Cerebellar nuclear complex (tissue), 1 donor: ENCODE results near the gene CCDC92.
"Not testable (repeated sequence)": the region's sequence is repeated elsewhere in the genome, so short reads cannot be mapped to it uniquely, and the experiment has no call there.

ENCODE experiments used
- DNase-seq, 2 experiments: peaks; one replicate each; lab custom pipeline; 2025; lab: John Stamatoyannopoulos, UW

The CCDC92 gene

GRCh38 chr12:123949770-123950165 lies 22.9 kb downstream of the CCDC92 start:
- DNase-seq = no peak

- DNase-seq = no peak
Observed at GRCh38 chr12:123948796-123949769, 23.5 kb downstream of the CCDC92 start.

- no peak for DNase-seq
Observed at GRCh38 chr12:123948401-123948795, 24.2 kb downstream of the CCDC92 start.

DNA sequence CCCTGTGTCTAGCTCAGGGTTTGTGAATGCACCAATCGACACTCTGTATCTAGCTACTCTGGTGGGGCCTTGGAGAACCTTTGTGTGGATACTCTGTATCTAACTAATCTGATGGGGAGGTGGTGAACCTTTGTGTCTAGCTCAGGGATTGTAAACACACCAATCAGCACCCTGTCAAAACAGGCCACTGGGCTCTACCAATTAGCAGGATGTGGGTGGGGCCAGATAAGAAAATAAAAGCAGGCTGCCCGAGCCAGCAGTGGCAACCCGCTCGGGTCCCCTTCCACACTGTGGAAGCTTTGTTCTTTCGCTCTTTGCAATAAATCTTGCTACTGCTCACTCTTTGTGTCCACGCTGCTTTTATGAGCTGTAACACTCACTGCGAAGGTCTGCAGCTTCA lies 25.1 kb downstream of the CCDC92 start:
- not testable (repeated sequence) for DNase-seq

DNA sequence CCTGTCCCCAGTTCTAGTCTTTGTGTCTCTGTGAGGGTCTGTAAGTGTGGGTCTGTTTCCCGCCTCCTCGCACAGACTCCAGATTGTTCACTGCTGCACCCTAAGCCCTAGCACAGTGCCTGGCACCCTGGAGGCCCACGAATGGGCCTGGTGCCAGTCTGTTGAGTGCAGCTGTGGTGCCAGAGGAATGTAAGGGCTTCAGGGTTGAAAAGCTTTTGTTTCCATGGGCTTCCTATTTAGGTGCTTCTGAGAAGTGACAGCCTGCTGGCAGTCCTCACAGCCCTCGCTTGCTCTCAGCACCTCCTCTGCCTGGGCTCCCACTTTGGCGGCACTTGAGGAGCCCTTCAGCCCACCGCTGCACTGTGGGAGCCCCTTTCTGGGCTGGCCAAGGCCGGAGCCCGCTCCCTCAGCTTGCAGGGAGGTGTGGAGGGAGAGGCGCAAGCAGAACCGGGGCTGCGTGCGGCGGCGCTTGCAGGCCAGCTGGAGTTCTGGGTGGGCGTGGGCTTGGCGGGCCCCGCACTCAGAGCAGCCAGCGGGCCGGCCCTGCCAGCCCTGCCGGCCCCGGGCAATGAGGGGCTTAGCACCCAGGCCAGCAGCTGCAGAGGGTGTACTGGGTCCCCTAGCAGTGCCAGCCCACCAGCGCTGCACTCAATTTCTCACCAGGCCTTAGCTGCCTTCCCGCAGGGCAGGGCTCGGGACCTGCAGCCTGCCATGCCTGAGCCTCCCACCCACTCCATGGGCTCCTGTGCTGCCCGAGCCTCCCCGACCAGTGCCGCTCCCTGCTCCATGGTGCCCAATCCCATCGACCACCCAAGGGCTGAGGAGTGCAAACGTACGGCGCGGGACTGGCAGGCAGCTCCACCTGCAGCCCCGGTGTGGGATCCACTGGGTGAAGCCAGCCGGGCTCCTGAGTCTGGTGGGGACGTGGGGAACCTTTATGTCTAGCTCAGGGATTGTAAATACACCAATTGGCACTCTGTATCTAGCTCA lies 25.8 kb downstream of the CCDC92 start:
- not testable (repeated sequence) for DNase-seq

GRCh38 chr12:123946152-123946515 lies 26.5 kb downstream of the CCDC92 start:
- no peak for DNase-seq

DNA sequence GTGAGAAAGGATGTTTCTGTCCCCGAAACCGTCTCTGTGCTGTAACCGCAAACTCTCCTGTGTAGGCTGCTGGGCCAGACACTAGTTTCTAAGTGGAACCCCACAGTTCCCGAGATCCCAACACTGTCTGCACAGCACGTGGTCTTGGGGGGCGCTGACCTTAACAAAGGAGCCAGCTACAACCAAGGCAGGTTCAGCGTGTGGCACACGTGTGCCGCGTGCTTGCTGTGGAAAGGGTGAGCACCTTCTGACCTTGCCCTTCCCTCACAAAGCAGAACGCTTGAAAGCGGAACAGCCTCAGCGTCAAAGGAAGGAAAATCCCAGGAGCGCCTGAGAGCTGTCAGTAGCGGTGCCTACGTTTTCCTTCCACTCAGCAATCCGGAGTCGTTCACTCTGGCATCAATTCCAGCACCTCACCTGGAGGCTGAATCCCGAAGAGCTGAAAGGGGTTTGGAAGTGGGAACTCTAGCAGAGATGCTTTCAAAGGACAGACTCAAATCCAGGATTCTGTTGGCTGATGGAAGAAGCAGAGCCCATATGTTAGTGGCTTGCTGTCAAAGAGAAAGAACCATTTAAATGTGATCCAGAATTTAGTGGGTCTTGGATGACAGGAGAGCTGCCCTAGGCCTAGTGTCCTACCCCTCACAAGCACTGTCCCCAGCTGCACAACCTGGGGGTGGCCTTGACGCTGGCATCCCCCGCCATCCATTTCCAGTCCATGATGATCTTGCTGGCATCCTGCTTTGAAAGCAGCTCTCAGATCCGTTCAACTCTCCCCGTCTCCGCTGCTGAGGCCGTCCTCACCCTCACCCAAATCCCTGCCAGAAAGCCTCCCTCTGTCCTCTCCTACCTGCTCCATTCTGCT lies 27.1 kb downstream of the CCDC92 start:
- DNase-seq = no peak

DNA sequence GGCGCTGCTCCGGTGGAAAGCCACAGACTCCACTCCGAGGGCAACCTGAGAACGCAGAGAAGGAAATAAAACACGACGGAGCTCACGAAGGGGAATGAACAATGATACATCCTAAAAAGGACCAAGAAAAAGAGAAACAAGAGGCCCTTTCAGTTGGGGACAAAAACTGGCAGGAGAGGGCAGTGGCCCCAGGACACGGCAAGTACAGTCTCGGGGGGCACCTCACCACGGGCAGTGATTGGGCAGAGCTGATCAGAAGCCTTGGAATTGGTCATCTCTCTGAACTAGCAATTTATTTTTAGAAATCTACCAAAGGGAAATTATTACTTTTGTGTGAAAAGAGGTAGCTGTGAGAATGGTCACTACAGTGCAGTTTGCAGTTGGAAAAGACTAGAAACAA lies 27.9 kb downstream of the CCDC92 start:
- DNase-seq = no peak

GRCh38 chr12:123943816-123944215 lies 28.8 kb downstream of the CCDC92 start:
- no peak for DNase-seq

DNA sequence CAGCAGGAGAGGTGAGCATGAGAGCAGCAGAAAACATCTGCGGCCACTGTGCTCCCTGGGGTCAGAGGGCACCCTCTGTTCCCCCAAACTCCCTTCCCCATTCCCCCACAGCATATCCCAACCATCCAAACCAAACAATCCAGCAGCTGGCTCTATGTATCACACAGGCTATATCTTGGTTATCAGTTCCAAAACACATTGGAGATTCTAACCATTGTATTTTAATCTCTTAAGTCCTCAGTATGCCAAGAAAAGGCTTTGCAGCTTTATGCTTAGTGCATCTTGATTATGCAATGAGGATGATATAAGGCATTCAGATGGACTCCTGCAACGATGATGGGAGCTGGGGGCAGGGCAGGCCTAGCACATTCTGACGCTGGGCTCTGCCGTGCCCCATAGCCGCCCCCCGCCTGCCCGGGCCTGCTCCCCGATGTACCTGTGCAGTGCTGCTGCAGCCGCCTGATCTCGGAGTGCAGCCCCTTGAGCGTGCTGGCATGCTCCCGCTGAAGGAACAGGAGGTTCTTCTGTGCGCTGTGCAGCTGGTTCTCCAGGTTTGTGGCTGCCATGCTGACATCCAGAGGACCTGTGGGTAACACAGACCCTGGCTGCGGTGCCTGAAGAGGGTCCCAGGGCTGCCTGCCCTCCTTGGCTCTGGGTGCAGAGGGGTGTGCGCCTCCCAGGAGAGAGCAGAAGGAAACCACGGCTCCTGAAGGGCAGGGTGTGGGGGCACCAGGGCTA lies 29.6 kb downstream of the CCDC92 start:
- no peak for DNase-seq

GRCh38 chr12:123942238-123942653 lies 30.4 kb downstream of the CCDC92 start:
- no peak for DNase-seq

DNA sequence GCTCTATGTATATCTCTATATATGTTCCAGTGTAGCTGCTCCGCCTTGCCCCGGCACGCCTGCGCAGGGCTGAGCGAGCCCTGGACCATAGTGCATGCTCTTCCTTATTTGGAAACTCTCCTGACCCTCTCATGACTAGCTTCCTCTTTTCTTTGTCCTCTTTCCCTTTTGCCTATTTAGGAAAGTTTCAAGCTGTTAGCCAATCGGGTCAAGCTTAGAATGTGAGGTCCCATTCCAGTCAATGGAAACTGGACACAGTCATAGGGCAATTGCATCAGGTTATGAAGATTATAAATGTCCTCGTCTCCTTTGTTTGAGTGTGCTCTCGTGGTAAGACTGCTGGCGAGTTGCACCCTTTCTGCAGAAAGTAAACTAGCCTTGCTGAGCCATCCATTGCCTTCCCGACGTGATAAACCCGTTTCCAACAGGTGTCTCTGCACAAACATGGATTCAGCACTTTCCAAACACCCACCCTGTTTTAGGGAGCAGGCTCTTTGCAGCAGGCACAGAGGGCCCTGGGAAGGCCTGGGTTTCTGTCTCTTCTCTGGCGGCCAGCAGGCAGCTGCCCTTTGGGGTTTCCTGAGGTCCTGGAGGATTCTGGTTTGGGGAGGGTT lies 30.9 kb downstream of the CCDC92 start:
- no peak for DNase-seq

DNA sequence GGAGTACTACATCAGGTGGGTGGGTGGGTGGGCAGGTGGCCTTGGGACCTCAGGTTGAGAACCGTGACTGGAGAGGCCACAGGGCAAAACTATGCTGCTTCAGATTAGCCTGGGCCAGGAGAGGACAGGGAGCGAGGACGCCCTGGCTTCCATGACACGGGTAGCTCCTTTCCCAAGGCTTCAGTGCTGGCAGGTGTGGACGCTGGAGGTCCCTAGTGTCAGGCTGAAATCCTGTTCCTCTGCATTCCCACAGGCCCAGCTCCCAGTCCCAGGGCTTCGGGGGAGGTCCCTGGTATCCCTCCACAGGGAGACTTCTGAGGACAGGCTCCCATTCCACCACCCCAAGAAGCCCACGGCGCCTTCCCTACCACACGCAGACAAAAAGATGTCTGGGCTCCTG lies 31.6 kb downstream of the CCDC92 start:
- DNase-seq = no peak

DNA sequence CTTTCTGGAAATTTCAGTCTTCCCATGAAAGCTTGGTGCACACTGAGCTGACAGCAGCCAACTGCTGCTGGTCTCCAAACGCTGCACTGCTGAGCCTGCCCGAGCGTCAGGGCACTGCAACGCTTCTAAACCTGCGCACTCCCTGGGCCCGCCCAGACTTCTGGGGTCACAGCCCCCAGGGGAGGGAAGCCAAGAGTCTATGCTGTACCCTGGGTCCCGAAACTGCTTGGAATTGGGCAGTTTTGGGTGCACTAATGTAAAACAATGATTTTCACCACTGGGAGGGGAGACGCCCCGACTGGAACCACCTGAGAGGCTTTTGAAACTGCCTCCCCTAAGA lies 32.0 kb downstream of the CCDC92 start:
- DNase-seq = no peak

DNA sequence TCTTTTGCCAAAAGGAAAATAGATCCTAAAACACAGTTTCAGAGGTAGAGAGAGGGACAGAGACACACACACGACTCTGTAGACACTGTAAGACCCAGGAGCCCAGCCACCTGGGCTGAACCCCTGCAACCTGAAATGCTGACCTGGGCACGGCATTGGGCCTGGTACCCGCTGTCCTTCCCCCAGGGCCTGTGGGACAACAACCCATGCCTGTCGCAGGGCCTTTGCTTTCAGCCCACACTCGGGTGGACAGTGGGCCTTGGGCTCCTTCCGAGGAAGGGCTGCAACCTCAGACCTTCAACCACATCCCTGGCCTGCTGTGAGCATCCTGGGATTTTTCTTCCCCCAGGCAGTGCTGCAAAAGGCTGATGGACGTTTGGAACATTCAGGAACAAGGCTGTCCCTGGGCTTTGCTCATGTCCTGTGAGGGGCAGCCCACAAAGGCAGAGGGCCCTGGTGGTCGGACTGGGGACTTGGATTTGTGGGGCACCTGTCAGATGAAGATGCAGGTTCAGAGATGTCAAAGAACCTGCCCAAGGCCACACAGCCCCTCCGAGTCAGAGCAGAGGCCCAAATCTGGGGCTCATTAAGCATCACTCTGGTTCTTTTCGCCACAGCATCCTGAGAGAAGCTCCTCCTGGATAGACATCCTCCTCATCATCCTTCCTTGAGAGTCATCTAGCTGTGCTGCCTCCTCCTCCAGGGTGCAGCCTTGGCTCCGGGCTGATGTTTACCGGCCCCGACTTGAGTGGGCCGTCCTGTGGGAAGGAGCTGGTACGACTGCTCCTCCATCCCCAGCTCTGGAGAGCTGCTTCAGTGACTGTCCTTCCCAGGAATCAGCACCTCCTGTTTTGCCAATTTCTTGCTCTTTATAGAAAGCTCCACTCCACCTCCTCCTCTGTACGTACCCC lies 32.7 kb downstream of the CCDC92 start:
- no peak for DNase-seq

GRCh38 chr12:123938679-123939480 lies 33.8 kb downstream of the CCDC92 start:
- DNase-seq = no peak

- DNase-seq = no peak
Observed at GRCh38 chr12:123937707-123938591, 34.7 kb downstream of the CCDC92 start.
